Smooth muscle cell (in vitro differentiated cells): ENCODE measurements around the gene ASGR1. TPM values are rescaled to one million over a fixed set of nuclear protein-coding genes. Genes with fewer than 3 reads are reported as not detected.

ENCODE experiments used
- DNase-seq: peaks from one replicate; lab custom pipeline; 2025; ENCODE audit not compliant: unreplicated experiment; lab: John Stamatoyannopoulos, UW
- H2AFZ ChIP-seq: fragments of 200-600 bp; sonication (generic); 2 replicates; pipeline ENCODE4 v1.6.0; 2016; ENCODE audit warnings: antibody characterized with exemption, low read depth, mild to moderate bottlenecking
- H3F3A ChIP-seq: fragments of 200-600 bp; sonication (generic); 2 replicates; pipeline ENCODE4 v1.6.0; 2017; ENCODE audit warnings: antibody characterized with exemption, low read depth
- H3K27ac ChIP-seq: fragments of 200-600 bp; sonication (generic); 2 replicates; pipeline ENCODE4 v1.5.1; 2016; ENCODE audit warnings: low read depth, mild to moderate bottlenecking
- H3K27me3 ChIP-seq: fragments of 200-600 bp; sonication (generic); 2 replicates; pipeline ENCODE4 v1.6.1; 2016; ENCODE audit warnings: low read depth, mild to moderate bottlenecking
- H3K36me3 ChIP-seq: fragments of 200-600 bp; sonication (generic); 2 replicates; pipeline ENCODE4 v1.5.1; 2016; ENCODE audit warnings: low read depth
- H3K4me1 ChIP-seq: fragments of 200-600 bp; sonication (generic); 2 replicates; pipeline ENCODE4 v1.5.1; 2016; ENCODE audit warnings: low read depth
- H3K4me2 ChIP-seq: fragments of 200-600 bp; sonication (generic); 2 replicates; pipeline ENCODE4 v1.6.0; 2016; ENCODE audit warnings: mild to moderate bottlenecking
- H3K4me3 ChIP-seq: fragments of 200-600 bp; sonication (generic); 2 replicates; pipeline ENCODE4 v1.5.1; 2016; ENCODE audit warnings: mild to moderate bottlenecking
- H3K79me2 ChIP-seq: fragments of 200-600 bp; sonication (generic); 2 replicates; pipeline ENCODE4 v1.6.0; 2016; ENCODE audit warnings: low read depth, mild to moderate bottlenecking
- H3K9ac ChIP-seq: fragments of 200-600 bp; sonication (generic); 2 replicates; pipeline ENCODE4 v1.6.0; 2016; ENCODE audit warnings: low read depth
- H3K9me3 ChIP-seq: fragments of 200-600 bp; sonication (generic); replicated peaks from 2 replicates; pipeline ENCODE4 v1.5.1; 2016; ENCODE audit warnings: low read depth
- H4K20me1 ChIP-seq: fragments of 200-600 bp; sonication (generic); 2 replicates; pipeline ENCODE4 v1.6.0; 2016; ENCODE audit warnings: low read depth
- WGBS: methylation state at CpG from one replicate; pipeline ENCODE4 v1.1.7; 2016; ENCODE audit warnings: low lambda C conversion rate; 5-methylcytosine and 5-hydroxymethylcytosine counted together
- polyA plus RNA-seq: library from polyadenylated mRNA; unstranded; fragments of >200 nt; fragmentation: Nextera tagmentation; extraction: Ambion mirVana; gene quantifications from 2 replicates; pipeline ENCODE4 v1.2.1, GENCODE V29; 2016
- total RNA-seq: library from RNA; depleted of rRNA; stranded (reverse); fragments of >200 nt; gene quantifications from 2 replicates; pipeline ENCODE4 v1.2.3, GENCODE V29; 2014
- TF ChIP-seq, protein P1 (sequence below): fragments of 200-600 bp; sonication (generic); IDR thresholded peaks from 2 replicates; pipeline ENCODE4 v1.5.1; 2017; ENCODE audit warnings: borderline replicate concordance, mild to moderate bottlenecking, antibody characterized with exemption; ENCODE audit not compliant: insufficient read depth, poor library complexity, severe bottlenecking

ASGR1 gene
- total and polyA plus RNA-seq, 2 experiments from 2014 or later: 1.2 to 4.2 TPM

DNA sequence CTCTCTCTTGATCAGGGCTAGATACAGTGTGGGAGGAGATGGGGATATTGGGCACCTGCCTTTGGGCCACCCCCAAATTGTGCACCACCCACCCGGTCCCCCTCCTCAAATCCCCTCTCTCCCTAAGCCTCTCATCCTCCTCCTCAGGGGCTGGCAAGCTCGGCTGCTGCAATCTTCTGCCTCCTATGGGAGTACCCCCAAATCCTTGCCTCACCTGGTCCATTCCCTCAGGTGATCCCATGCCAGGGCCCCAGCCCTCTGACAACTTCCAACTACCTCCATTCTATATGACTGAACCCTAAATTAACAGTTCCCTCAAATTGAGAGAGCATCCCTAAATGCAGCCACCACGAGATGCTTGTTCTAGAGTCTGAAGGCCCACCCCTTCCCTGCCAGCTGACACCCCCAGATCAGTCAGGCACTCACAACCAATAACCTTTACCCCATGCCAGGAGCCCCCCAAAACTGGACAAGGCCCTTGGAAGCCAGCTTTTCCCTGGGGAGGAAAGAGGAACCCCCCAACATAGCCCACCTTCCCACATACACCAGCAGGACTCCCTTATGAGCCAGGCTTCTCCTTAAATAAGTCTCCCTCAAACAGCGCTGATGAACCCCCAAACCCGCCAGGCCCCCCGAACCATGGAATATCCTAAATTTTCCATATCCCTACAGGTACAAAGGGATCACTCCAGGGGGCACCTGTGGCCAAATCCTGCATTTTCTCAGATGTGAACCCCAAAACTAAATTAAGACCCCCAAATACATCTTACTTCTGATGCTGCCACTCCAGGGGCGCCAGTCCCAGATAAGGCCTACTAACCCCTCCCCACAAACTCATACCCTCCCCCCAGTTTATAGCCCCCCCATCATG lies 37.3 kb upstream of the ASGR1 start:
- WGBS: 21% methylated on average over 7 of the region's 7 CpGs
- peaks cover 37% of the 10 kb centered on the region for H3K79me2 ChIP-seq

DNA sequence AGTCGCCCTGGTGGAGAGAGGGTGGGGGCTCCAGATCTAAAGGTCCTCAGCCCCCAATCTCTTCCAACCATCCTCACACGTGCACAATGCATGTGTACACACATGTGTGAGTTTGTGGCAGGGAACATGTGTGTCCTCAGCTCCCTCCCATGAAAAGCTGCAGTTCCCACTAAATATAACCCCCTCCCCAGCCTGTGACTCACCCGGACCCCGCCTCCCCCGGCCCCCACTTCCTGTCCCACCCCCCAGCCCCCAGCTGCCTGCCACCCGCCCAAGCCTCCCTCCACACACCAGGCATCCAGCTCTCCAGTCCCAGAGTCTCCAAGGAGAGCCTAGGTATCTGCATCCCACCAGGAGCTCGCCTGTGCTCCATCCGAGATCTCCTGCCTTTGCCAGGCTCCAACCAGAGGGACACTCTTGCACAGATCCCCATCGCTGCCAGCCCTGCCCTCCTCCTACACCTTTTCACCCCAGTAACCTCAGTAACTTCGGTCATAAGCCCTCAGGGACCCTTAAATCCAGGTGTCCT lies 36.5 kb upstream of the ASGR1 start:
- Histone ChIP-seq H3K9me3 (no peaks in the 10 kb centered on the region), H3K4me3 (peak overlapping the region; percentile 72), H3K27ac (peak overlapping the region; percentile 88), H3K79me2 (peaks cover 40% of the 10 kb centered on the region), H3K4me1 (peaks cover 54% of the 10 kb centered on the region), H3F3A (peaks cover 24% of the 10 kb centered on the region), H3K4me2 (peak overlapping the region; percentile 96), H3K36me3 (no peaks in the 10 kb centered on the region), H2AFZ (no peak overlapping the region), H3K27me3 (no peaks in the 10 kb centered on the region), H3K9ac (no peak overlapping the region), H4K20me1 (peaks cover 59% of the 10 kb centered on the region)
- TF ChIP-seq, protein P1, sequence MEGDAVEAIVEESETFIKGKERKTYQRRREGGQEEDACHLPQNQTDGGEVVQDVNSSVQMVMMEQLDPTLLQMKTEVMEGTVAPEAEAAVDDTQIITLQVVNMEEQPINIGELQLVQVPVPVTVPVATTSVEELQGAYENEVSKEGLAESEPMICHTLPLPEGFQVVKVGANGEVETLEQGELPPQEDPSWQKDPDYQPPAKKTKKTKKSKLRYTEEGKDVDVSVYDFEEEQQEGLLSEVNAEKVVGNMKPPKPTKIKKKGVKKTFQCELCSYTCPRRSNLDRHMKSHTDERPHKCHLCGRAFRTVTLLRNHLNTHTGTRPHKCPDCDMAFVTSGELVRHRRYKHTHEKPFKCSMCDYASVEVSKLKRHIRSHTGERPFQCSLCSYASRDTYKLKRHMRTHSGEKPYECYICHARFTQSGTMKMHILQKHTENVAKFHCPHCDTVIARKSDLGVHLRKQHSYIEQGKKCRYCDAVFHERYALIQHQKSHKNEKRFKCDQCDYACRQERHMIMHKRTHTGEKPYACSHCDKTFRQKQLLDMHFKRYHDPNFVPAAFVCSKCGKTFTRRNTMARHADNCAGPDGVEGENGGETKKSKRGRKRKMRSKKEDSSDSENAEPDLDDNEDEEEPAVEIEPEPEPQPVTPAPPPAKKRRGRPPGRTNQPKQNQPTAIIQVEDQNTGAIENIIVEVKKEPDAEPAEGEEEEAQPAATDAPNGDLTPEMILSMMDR: no peak
- 12% methylated on average over 6 of the region's 10 CpGs for WGBS
- no peak for DNase-seq

More for the DNA sequence above, 37.3 kb upstream of the ASGR1 start:
- Histone ChIP-seq H3K36me3 (no peaks in the 10 kb centered on the region), H3K4me2 (peak overlapping the region; percentile 96), H4K20me1 (peaks cover 59% of the 10 kb centered on the region), H3K4me3 (peak overlapping the region; percentile 72), H3K4me1 (peaks cover 51% of the 10 kb centered on the region), H3K9me3 (no peaks in the 10 kb centered on the region), H2AFZ (no peak overlapping the region), H3K9ac (peak overlapping the region; percentile 76), H3F3A (peaks cover 28% of the 10 kb centered on the region), H3K27me3 (no peaks in the 10 kb centered on the region), H3K27ac (peak overlapping the region; percentile 65)
- TF ChIP-seq, protein P1: no peak
- DNase-seq: no peak

DNA sequence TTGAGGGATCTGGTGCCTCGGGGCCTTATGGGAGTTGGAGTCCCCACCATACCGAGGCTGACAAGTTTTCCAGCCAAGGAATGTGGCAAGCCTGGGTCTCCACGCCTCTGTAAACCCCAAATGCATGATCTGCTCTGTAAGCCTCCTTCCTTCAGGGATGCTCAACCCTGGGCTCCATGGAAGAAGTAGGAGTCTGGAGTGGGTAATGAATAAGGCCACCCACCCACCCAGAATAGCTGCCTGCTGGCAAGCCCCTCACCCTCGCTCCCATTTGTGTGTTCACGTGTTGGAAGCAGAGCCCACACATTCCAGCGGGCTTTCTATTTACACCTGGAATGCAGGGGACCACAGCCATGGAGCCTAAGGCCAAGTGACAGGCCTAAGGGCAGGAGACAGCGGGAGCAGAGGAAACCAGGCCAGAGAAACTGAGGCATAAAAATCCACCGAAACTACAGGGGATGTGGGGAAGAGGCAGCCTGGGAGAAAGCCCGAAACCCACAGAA lies 36.0 kb upstream of the ASGR1 start:
- Histone ChIP-seq H3K4me2 (peak overlapping the region; percentile 96), H3K27ac (peak overlapping the region; percentile 88), H4K20me1 (peaks cover 60% of the 10 kb centered on the region), H3K4me3 (peak overlapping the region; percentile 60), H3K9me3 (no peaks in the 10 kb centered on the region), H3K4me1 (peaks cover 53% of the 10 kb centered on the region), H3K79me2 (peaks cover 45% of the 10 kb centered on the region), H3F3A (peaks cover 23% of the 10 kb centered on the region), H3K27me3 (no peaks in the 10 kb centered on the region), H3K36me3 (no peaks in the 10 kb centered on the region), H2AFZ (no peak overlapping the region), H3K9ac (no peak overlapping the region)
- DNase-seq: no peak
- TF ChIP-seq, protein P1: no peak
- WGBS: 7% methylated on average over 9 of the region's 9 CpGs
